Measurements from ENCODE around the gene OR6B2. TPM values are rescaled to one million over a fixed set of nuclear protein-coding genes. Genes with fewer than 3 reads are reported as not detected.

Gene OR6B2
- total RNA-seq, 1 donor from 2014 or later = not detected

Other genes with a start within 250 kb of the OR6B2 start
- gene NDUFA10, start 5.1 kb downstream of the OR6B2 start, total RNA-seq = 72.2 TPM
- not detected for gene OR6B3, start 23.1 kb upstream of the OR6B2 start, total RNA-seq
- gene COPS9, start 105.9 kb upstream of the OR6B2 start, total RNA-seq = 170 TPM
- not detected for gene OTOS, start 110.2 kb upstream of the OR6B2 start, total RNA-seq